Measurements from ENCODE around the gene TUBGCP3.
"Not testable (repeated sequence)": the region's sequence is repeated elsewhere in the genome, so short reads cannot be mapped to it uniquely, and the experiment has no call there.

Gene TUBGCP3

DNA sequence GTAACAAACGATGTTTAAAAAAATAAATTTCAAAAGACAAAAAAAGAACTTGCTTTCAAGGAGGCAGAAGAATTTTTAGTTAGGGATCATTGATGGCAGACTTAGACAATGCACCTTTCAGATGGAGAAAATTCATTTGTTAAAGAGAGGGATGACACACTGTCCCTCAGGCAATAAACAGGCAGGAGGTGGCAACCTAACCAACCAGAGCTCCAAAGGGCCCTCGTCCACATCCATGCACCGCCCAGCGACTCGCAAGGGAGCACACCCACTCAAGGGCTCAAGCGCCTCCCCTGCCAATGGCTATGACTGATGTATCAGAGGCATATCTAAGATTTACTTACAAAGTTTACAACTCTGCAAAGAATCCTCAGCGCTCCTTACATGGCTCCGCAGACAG is 81.9 kb downstream of the TUBGCP3 start:
- DNase-seq (ENCODE audit: low read depth), result no peak
- TF ChIP-seq, protein P1, sequence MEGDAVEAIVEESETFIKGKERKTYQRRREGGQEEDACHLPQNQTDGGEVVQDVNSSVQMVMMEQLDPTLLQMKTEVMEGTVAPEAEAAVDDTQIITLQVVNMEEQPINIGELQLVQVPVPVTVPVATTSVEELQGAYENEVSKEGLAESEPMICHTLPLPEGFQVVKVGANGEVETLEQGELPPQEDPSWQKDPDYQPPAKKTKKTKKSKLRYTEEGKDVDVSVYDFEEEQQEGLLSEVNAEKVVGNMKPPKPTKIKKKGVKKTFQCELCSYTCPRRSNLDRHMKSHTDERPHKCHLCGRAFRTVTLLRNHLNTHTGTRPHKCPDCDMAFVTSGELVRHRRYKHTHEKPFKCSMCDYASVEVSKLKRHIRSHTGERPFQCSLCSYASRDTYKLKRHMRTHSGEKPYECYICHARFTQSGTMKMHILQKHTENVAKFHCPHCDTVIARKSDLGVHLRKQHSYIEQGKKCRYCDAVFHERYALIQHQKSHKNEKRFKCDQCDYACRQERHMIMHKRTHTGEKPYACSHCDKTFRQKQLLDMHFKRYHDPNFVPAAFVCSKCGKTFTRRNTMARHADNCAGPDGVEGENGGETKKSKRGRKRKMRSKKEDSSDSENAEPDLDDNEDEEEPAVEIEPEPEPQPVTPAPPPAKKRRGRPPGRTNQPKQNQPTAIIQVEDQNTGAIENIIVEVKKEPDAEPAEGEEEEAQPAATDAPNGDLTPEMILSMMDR (conservative IDR thresholded peaks at IDR 0.05; ENCODE audit: low read depth, low read length), result no peak
- H3K4me3 ChIP-seq (ENCODE audit: low read length), result no peak overlapping the region

DNA sequence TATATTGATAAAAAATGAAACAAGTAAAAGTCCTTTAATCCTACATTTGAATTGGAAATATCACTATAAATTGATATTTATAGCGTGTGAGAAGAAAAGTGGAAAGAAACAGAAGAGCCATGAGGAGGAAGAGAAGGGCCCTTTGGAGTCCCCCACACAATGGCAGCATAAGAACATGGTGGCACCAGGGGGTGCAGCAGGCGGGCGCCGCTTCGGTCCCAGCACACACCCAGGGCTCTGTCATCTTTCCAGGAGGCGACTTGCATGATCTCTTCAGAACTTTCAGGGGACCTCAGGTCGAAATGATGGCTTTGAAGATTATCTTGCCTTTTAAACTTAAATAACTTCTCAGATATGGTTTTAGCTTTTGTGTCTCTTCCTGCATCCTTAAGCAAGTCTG is 91.8 kb downstream of the TUBGCP3 start:
- TF ChIP-seq, protein P1 (conservative IDR thresholded peaks at IDR 0.05; ENCODE audit: low read depth, low read length), result no peak
- no peak for DNase-seq (ENCODE audit: low read depth)
- H3K4me3 ChIP-seq (ENCODE audit: low read length), result no peak overlapping the region

DNA sequence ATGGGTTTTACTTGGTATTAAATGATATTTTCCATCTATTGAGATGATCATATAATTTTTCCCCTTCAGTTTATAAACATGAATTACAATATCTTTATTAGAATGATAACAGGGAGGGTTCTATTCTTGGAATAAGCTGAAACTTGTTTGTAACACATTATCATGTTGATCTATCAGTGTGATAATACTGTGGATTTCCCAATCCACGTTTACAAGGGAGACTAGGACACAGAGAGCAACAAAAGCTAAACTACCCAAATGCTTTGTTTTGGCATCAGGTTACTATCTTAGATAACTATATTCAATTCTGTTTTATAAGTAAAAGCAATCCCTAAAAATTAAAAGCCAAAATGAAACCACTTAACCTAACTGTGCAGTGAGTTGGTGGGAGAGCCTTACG is 92.5 kb downstream of the TUBGCP3 start:
- TF ChIP-seq, protein P1 (conservative IDR thresholded peaks at IDR 0.05; ENCODE audit: low read depth, low read length), result no peak
- H3K4me3 ChIP-seq (ENCODE audit: low read length), result no peak overlapping the region
- no peak for DNase-seq (ENCODE audit: low read depth)

DNA sequence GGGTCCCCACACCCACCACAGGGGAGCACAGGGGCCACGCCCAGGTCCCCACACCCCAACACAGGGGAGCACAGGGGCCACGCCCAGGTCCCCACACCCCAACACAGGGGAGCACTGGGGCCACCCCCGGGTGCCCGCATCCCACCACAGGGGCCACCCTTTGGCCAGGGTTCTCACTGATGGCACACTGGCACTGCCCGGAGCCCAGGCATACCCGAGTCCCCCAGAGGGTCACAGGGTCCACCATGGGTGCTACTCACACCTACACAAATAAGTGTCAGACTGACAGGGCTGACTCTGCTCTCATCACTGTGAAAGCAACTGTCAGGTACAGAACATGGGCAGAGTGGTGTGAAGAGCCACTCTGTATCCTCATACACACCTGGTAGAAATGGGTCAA is 98.8 kb downstream of the TUBGCP3 start:
- TF ChIP-seq, protein P1 (conservative IDR thresholded peaks at IDR 0.05; ENCODE audit: low read depth, low read length), result no peak
- H3K4me3 ChIP-seq (ENCODE audit: low read length), result no peak overlapping the region
- no peak for DNase-seq (ENCODE audit: low read depth)

DNA sequence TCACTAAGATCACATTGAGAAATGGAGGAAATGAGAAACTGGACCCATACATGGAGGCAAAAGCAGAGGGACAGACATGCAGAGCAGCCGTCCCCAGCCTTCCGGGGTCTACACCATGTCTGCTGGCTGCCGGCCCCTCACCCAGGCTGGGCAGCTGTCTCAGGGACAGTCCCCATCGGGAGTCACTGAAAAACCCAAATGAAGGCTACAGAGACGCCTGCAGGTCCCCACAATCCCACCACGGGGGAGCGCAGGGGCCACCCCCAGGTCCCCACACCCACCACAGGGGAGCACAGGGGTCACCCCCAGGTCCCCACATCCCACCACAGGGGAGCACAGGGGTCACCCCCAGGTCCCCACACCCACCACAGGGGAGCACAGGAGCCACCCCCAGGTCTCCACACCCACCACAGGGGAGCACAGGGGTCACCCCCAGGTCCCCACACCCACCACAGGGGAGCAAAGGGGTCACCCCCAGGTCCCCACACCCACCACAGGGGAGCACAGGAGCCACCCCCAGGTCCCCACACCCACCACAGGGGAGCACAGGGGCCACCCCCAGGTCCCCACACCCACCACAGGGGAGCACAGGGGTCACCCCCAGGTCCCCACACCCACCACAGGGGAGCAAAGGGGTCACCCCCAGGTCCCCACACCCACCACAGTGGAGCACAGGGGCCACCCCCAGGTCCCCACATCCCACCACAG is 99.5 kb downstream of the TUBGCP3 start:
- not testable (repeated sequence) for DNase-seq (ENCODE audit: low read depth); H3K4me3 ChIP-seq (ENCODE audit: low read length)

DNA sequence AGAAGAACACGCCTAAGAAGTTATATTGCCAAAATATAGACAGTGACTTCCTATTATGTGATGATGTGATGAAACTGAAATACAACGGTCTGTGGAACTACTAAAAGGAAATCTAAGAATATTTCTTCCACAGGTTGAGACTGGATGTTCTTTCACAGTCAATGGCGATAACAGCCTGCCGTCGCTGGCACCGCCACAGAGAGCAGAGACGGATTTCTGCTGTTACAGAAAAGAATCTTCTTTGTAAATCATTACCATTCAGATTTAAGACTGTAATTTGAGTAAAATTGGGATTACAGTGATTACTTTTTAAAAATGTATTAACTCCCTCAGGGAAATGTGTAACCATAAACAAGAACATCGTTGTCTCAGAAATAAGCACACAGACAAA is 100.8 kb downstream of the TUBGCP3 start:
- TF ChIP-seq, protein P1 (conservative IDR thresholded peaks at IDR 0.05; ENCODE audit: low read depth, low read length), result no peak
- H3K4me3 ChIP-seq (ENCODE audit: low read length), result no peak overlapping the region
- DNase-seq (ENCODE audit: low read depth), result no peak

DNA sequence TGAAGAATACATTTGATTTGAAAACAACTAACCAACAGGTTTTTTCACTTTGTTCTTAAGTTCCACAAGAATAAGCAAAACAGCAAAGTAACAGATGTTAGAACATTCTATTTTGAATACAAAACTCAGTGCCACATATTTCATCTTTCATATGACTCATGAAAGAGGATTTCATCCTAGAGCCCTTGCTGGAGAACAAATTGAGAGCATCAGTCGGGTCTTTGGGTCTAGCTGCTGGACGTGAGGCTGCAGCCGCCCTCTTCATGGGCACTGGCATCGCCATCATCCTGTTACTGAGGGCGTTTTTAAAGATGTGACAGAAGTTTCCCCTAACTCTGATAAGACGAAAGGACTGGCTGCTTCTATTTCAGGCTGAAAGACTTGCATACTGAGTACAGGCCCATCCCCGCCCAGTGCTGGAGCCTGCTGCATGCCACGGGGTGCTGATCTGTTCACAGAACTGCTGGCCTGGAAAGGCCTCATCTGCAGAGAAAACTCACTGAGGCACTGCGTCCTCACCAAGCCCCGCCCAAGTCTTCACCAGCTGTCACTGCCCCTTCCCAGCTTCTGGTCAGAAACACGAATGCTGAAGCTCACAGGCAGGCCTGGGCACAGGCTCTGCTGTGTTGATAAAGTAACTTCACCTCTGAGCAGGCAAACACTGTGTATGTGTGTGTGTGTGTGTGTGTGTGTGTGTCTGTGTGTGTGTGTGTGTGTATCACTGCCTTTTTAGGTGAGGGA is 101.4 kb downstream of the TUBGCP3 start:
- H3K4me3 ChIP-seq (ENCODE audit: low read length), result no peak overlapping the region

DNA sequence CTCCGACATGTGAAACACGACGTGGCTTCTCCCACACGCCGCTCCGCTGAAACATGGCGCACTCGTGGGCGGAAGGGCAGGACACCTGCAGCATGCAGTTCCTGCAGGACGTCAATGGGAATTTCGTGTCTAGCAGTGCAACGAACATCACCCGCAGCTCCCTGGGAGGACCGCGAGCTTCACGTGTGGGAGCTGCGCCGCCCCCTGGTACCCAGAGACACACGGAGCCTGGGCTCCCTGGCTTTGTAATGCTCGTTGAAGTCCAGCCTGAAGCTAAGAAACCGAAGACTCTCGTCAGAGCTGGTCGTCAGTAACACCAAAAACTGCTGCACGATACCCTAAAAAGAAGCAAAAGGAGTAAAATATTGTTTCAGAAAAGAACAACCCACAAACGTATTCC is 102.1 kb downstream of the TUBGCP3 start:
- DNase-seq (ENCODE audit: low read depth); H3K4me3 ChIP-seq (ENCODE audit: low read length): not testable (repeated sequence)

More for the DNA sequence above, 101.4 kb downstream of the TUBGCP3 start:
- TF ChIP-seq, protein P1 (conservative IDR thresholded peaks at IDR 0.05; ENCODE audit: low read depth, low read length), result no peak
- DNase-seq (ENCODE audit: low read depth), result no peak
